CD4-positive, alpha-beta T cell treated with Interleukin-6 for 4 hours (primary cell): Measurements from ENCODE around the gene CA5A.
A peak's percentile ranks its signal among the peaks of the same experiment; 100 is the strongest.
"Not testable (repeated sequence)": the region's sequence is repeated elsewhere in the genome, so short reads cannot be mapped to it uniquely, and the experiment has no call there.

Experiments
- DNase-seq: peaks from one replicate; pipeline ENCODE4 v3.0.0-alpha.2; 2020; ENCODE audit warnings: mixed read lengths

Gene CA5A

DNA sequence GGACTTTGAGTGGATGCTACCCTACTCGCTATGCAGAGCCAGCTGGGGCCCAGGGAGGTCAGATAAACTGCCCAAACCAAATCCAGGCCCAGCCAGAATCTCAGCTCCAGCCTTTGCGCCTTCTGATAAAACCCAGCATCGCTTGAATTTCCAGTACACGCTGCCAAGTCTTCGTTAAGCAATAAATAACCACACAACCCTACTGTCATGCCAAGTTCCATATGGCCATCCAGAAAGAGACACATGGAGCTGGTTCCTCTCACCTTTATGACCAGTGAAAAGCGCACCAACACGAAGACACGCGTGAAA, 73.0 kb downstream of the CA5A start:
- not testable (repeated sequence) for DNase-seq

DNA sequence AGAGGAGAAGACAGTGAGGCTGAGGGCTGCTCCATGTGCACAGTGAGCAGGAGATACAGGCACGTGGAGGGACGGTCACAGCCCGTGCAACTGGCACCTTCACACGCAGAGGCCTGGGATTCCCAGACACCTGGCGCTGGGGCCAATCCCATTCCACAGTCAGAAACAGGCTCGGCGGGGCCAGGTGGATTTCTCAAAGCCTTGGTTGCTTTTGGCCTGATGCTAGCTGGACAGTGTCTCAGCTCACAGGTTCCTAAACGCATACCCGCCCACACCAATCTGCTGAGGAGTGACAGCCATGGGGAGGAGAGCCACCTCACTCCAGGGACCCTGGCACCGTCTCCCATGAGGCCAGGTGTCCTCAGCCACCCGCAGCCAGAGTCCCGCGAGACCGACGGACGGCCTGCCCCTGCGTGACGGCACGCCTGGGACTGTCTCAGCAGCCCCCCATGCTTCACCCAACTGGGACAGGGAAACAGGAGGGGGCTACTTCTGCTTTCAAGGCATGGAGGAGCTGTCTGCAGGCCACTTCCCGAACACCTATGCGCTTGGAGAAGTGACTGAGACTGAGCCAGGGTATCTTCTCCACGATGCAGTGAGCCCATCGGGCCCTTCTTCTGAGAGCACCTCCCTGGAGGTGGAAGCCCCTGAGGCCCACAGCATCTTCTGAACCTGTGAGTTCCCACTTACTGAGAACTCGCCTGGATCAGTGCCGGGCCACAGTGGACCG, 73.6 kb downstream of the CA5A start:
- DNase-seq = not testable (repeated sequence)

DNA sequence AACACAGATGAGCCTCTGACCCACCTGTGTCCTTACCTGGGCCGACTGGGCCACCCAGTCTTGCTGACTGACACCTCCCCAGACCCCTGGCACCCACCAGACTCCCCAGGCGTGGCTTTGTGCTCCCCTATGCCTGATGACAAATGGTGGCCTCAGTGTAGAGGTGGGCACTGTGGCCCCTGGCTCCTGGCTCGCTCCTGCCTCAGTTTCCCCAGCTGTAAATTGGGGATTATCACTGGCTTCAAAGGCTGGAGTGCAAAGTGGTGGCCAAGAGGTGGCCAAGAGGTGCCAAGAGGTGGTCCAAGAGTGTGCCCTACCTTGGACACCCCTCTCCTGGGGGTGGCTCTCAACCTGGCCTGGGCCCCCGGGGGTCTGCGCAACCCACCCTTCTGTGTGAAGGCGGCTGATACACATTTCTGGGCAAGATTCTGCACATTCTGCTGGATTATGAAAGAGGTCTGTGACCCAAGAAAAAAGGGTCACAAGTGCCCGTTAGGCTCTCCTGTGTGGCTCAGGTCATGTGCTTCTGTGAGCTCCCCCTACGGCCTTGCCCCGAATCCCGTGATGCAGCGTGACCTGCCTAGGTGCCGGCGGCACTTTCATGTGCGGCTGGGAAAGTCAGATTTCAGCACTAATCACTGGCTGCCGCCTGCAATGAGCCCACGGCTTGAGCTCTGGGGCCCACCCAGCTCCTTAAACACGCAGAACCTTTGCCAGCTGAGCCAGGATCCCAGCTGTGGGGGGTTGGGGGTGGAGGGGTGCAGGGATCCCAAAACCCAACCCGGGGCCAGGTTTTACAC, 74.8 kb downstream of the CA5A start:
- DNase-seq = not testable (repeated sequence)

DNA sequence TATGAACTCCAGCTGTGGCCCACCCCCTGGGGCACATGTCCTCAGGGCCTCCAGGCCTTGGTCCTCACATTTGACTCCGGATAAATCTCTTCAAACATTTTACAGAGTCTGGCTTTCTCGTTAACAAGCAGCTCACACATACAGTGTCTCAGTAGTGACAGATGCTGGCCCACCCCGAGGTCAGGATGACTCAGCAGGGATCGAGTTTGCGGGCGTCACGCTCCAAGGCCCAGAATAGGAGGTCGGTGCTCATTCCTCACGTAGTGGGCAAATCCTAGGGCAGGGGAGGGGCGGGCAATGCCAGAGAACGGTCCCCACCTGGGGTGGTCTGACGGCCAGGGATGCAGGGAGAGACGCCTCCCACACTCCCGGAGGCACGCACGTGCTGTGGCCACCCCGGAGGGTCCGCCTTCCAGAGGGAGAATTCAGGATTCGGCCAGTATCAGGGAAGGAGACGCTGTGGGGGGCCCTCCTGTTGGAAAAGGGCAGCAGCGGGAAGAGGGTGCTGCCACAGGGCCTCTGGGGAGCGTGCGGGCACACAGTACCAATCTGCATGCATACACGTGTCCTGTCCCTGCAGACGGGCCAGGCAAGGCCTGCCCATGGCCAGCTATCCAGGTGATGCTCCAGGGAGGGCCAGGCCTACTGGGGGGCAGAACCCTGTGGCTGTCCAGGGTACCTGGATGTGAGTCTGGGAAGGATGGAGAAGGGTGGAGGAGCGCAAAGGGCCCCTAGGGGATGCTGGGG, 75.6 kb downstream of the CA5A start:
- DNase-seq = no peak

DNA sequence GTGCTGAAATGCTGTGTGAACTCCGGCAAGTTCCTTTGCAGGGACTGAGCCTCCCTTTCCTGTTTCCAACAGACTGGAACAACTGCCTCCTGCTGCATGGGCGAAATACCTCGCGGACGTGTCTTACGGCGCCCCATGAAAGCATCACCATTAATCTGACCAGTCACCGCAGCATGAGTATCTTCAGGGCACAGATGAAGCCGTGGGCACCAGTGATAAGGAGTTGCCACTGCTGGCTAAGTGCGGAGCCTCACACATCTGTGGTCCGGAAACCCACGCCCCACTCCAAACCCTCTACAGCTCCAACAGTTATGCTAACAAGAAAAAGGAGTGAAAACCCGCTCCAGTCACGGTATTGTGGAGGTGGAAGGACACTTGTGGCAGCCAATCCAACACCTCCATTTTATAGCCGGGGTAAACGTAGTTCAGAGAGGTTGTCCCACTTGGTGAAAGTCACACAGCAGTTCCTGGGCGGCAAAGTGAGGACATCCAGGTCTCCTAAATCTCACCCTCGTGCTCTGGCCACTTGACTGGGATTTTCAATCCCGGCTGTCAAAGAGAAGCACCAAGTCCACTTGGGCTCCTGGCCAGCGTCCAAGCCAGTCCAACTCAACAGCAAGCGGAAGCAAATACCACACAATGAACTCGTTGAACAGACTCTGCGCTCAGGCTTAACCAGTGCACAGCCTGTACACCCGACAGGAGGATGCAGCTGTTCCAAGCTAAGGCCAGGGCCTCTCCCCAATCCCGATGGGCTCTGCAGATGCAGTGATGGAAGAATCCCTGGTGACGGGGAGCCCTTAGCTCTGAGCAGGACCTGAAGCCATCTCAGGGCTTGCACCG, 78.0 kb downstream of the CA5A start:
- DNase-seq = not testable (repeated sequence)

DNA sequence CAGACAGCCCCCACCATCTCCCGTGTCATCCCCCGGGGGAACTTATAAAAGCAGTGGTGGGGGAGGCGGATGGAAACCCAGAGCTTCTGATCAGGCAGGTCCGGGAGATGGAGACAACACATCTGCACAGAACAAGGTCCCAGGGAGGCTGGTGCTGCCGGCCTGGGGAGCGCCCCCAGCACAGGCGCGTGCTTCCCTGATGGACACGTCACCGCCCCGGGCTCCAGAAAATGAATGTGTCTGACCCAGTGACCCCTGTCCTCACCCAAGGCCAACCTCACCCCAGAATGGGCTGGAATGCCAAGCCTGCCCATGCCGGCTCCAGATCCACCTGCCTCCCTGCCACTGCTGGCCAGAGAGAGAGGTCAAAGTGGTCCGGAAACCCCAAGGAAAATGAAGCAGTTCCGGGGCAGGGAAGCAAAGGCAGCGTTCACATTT, 79.5 kb downstream of the CA5A start:
- DNase-seq = no peak

DNA sequence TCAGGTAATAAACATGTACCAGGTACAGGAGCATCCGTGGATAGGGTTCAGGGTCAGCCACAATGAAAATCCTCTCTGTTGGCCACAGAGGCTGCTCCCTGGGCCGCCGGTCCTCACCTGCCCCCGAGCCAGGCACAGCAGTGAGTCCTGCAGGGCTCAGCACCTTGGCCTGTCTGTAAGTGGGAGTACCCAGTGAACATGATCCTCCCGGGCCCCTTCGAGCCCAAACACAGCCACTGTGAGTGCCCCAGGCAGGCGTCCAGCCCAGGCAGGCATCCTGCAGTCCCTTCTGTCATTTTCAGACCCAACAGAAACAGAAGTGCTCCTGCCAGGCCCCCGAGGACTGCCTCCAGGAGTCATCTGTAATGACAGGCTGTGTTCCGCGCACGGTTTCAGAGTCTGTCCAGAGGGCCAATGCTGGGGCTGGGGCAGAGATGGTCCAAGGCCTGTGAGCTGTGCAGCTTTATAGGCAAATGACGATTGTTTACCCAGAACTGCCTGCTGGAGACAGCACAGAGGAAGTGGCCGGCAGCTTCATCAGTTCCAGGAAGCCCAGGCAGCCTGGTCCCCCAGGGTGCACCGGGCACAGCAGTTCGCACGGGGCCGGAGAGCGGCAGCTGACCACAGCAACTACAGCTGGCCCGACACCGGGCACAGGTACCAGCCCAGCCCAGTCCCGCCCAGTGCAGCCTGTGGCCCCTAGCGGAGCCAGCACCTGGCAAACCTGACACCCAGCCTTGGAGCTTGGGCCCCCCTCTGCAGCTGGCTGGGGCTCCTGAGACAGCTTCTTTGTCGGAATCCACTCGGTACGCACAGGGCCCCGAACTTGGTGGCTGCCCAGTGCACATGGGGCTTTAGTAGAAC, 80.2 kb downstream of the CA5A start:
- DNase-seq = peak; percentile 48

DNA sequence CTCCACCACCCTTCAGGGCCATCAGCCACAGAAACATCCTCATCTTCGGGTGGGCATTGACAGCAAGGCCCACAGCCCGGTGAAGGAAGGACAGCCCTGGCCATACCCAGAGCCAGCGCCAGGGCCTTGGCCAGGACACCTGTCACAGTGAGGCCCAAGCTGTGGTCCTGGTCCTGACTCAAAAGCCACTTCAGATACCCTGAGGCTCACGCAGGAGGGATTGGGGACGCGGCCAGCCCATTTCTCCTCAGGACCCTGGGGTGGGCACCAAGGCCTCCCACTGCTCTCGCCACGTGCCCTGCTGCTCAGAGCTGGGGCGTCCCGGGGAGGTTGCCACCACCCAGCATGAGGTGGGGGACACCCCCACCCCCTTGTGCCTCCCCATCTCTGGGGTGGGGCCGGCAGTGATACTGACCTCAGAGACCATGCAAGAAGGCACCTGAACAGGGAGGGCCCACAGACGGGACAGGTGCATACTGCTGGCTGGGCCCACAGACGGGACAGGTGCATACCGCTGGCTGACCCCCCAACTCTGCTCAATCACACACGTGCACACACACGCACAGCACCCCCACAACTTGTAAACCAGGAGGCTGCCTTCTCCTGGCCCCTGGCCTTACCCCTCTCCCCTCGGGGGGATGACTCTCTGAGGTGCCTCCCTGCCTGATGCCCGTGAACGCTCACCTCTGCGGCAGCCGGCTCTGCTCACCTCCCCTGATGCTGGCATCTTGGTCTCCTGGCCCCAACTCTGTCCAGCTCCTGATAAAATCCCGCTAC, 81.2 kb downstream of the CA5A start:
- no peak for DNase-seq

DNA sequence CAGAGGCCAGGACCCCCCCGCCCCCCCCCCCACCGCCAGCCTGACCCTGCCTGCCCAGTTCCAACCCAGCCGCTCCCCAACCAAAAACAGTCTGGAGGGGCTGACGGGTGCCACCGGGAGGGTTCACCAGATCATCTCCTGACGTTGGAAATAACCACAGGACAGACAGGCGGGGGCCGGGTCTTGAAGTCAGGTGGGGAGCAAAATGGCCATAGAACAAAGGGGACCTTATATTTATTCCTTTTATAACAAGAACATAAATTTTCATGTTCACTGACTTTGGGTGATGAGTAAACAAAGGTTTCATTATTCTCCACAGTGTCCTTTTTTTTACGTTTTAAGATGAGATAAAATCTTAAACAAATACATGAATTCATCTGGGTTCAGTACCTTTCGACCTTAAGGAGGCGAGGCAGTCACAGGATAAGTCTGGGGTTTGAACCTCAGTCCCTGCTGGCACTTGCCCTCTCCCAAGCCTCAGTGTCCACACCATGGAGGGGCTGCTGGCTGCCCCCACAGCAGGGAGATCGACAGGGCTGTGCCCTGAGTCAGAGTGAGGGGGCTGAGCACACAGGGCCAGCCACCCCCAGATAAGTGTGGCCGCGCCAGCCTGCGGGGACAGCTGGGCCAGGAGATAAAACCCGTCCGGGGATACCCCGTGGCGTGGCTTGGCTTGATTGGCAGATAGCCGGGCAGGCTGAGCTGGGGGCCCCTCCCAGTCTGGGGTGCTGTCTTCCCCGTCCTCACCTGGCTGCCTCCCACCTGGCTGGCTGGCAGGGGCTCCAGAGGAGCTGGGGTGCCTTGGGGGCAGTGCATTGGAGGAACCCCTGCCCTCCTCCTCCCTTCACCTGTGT, 82.0 kb downstream of the CA5A start:
- no peak for DNase-seq

DNA sequence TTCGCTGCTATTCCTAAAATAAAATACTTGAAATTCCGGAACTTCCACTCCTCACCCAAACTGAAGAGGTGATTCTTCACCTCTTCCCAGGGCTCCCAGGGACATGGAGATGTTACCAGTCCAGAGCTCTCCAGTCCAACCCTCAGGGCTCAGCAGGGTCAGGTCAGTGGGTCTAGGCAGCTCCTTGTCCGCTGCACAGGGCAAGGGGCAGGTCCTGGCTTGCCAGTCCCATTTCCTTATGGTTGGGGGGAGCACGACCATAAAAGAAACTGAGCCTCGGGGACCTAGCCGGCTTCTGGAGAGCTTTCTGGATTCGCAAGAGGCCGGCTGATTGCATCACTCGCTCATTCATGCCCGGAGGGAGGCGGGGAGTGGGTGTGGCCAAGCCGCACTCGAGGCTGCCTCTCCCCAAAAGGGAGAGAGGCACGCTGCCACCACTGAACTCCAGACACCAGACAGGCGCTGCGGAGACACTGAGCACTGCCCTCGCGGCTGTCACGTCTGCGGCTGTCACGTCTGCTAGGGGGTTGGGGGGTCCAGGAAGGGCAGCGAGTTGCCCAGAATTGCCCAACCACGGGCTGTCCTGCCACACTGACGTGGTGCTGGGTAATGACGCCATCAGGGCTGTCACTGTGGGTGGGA, 82.8 kb downstream of the CA5A start:
- DNase-seq = peak; percentile 96

DNA sequence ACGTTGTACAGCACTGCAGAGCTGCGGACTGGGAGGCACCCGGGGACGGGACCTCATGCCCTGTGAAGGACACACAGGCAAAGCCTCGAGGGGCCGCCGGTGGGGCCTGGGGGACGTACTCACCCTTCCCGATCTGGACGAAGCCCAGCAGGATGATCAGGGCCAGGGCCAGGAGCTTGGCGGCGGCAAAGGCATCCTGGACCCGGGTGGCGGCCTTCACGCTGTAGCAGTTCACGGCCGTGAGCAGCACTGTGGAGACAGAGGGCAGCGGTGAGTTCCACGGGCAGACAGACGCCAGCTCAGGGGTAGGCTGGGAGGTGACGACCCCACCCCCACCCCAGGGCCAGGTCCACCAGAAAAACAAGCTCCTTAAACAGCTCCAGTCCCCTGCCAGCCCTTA, 84.7 kb downstream of the CA5A start:
- DNase-seq = no peak

DNA sequence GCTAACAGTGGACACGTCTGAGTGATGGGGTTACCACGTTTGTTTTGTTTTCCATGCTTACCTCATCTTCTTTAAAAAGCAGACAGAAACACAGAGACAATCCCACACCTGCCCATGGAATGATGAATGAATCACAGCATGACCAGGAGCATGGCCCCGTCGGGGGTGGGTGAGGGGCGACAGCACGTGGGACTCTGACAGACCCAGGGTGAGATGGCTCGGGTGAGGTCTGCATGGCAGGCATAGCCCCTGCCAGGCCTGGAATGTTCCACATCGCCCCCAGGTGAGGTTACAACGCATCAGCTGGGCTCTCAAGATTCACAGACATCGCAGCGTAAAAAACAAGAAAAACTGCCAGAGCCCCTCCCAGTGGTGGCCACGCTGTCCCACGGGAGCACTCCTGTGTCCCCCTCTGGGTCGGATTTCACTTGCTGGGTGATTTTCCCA, 85.2 kb downstream of the CA5A start:
- DNase-seq = no peak

DNA sequence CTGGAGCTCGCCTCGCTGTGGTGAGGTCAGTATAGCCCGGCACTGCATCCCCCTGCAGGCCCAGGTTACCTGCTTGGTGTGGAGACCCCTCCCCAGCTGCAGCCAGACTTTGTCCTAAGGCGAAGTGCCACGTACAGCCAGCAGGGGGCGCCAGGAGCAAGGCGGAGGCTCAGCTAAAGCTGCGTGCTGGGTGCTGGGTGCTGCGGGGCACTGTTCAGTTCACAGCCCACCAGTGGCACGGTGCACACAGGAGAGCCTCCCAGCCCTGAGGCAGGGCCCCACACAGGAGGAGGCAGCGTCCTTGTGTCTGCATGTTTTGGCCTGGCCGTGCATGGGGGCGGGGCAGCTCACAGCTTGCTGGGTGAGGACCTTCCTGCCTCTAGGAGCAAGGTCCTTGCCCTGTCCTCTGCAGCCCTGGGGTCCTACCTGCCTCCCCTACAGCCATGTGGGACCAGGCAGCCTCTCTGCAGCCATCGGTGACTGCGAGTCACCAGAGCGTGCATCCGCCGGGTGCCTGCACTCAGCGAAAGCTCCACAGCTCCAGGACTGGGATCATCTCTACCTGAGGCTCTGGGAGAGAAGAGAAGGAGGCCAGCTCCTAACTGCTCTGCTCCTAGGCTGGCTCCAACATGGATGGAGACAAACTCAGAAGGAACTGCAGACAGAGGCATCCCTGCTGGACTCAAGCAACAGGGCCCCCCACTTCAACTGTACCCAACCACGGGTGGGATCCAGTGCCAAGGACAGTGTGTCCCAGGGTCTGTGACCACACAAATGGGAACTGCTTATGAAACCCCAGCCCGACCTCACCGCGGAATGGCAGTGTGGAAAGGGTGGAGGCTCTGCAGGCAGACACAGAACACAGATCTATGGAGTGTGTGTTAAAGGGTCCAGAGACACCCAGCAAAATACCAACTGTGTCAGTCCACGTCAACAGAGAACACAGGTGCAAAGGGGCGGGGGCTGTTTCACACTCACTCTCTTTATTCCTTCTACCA, 86.0 kb downstream of the CA5A start:
- peak; percentile 81 for DNase-seq

DNA sequence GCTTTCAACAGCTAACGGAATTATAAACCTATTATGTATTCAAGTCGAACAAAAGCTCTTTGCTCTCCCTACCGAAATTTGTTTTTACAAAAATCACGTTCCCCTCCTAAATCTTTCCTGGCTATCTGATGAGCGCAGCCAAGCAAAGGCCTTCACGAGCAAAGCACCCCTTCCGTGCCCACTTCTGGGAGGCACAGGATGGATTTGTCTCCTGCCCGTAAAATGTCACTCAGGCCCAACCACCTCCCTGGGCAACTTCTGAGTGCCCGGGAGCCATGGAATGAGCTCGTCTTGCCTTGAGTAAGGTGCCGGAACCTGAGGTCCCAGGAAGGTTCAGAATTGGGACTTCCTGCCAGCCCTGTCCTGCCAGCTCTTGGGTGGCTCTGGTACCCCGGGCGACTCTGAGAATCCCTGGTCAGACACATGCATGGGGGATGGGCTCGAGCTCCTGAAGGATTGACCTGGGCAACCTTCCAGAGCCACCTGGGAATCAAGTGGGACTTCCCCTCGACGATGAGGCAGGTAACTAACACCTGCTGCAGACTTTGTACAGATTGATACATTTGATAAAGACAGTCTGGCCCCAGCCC, 86.8 kb downstream of the CA5A start:
- DNase-seq = no peak

DNA sequence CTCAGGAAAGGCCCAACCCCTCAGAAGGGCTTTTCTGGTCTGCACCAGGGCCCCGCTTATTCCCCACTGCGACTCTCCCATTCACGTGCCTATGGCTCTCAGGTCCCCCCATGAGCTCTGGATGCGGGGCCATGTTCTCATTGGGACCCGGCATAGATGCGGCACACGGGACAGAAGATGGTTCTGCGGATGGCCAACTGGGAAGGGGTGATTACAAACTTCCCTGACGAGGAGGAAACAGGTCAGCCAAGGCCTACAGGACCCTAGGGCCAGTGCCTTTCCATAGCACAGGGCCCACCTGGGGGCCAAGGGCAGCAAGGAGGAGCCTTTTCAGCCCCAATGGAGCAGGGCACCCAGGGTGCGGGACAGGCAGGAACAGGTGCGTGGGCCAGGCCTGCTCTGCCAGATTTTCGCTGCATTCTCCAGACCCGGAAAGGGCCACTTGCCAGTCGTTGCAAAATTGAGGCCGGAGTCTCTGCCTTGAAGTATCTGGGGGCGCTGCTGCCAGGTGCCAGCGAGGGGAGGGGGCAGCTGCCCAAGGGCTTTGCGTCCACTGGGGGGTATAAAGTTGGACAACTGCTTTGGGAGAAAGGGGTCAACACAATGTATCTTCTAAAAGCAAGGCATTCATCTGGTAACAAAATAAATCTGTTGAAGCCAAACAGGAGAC, 87.5 kb downstream of the CA5A start:
- no peak for DNase-seq

DNA sequence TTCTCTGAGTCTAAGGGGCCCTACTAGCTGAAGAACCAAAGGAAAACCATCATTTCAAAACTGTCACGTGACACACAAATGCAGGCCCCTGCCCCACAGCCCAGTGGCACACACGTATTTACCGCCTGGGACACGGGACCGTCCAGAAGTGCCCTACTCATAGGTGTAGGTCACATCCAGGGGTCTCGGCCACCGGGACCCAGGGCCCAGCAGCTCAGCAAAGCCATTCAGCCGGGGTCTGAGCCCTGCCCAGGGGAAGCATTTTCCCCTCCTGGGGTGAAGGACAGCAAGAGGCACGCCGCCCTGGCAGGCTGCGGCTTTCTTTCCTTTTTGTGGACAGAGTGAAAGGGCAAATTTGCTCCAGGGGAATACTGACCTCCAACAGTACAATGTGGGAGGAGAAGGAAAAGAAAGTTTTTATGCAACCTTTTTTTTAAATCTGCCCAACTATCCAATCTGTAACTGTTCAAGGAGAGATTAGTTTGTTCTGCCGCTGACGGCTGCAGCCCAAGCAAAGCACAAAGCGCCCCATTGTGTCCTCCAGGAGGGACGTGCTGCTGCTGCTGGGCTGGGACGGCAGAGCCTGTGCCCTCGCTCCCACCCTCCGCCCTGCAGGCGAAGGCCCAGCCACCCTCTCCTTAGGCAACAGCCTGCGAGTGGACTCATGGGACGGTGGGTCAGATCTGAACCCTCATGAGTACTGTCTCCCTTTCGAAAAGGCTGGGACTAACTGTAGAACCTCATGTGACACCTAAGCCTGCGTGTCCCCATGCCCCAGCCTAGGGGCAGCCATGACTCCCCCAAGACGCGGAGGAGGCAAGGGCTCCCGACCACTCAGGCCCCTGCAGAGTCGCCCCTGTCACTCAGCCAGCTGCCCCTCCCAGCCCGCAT, 88.3 kb downstream of the CA5A start:
- no peak for DNase-seq
